Measurements from ENCODE around the gene UBE2E3.

- TF ChIP-seq CTCF (IDR thresholded peaks at IDR 0.05; ENCODE audit: low read length) (no peak), EZH2 (IDR thresholded peaks at IDR 0.05; ENCODE audit: borderline replicate concordance, low read length) (no peak)
Observed at GRCh38 chr2:181073896-181074295, 93.5 kb downstream of the UBE2E3 start.
